Heart left ventricle (tissue), 16 donors: ENCODE results near the gene HOATZ. TPM values are rescaled to one million over a fixed set of nuclear protein-coding genes. Genes with fewer than 3 reads are reported as not detected.

Source experiments
- ATAC-seq, 4 donors: fragments of 200-7000 bp; cut with Tn5 transposase; one replicate each; pipeline ENCODE4 v1.9.1; 2020 to 2022; ENCODE audit warnings: moderate library complexity in 4 of 4, mild to moderate bottlenecking in 3 of 4, moderate number of reproducible peaks in 1 of 4
- DNase-seq, 5 donors: peaks; one replicate each; pipeline ENCODE4 v3.0.0-alpha.2; 2020
- H3K27ac ChIP-seq, 12 donors: fragments of 200-600 bp; sonication (generic) in 4 of 12; one replicate each; pipeline versions ENCODE4 v1.5.0 to v1.8.0; 2016 to 2022; ENCODE audit warnings: mild to moderate bottlenecking in 2 of 12
- H3K27me3 ChIP-seq, 9 donors: fragments of 200-600 bp; sonication (generic) in 2 of 9; one replicate each; pipeline versions ENCODE4 v1.5.1 to v1.8.0; 2016 to 2022; ENCODE audit warnings: mild to moderate bottlenecking in 3 of 9
- H3K36me3 ChIP-seq, 9 donors: fragments of 200-600 bp; sonication (generic) in 2 of 9; one replicate each; pipeline versions ENCODE4 v1.5.0 to v1.8.0; 2018 to 2022; ENCODE audit warnings: mild to moderate bottlenecking in 2 of 9
- H3K4me1 ChIP-seq, 12 donors: fragments of 200-600 bp; sonication (generic) in 4 of 12; one replicate each; pipeline versions ENCODE4 v1.5.0 to v1.8.0; 2016 to 2022; ENCODE audit warnings: mild to moderate bottlenecking in 3 of 12
- H3K4me3 ChIP-seq, 12 donors: fragments of 200-600 bp; sonication (generic) in 4 of 12; one replicate each; pipeline versions ENCODE4 v1.5.0 to v1.8.0; 2017 to 2022; ENCODE audit warnings: mild to moderate bottlenecking in 9 of 12, moderate library complexity in 4 of 12
- H3K9me3 ChIP-seq, 12 donors: fragments of 200-600 bp; sonication (generic) in 4 of 12; one replicate each; pipeline versions ENCODE4 v1.5.0 to v1.8.0; 2016 to 2022; ENCODE audit warnings: mild to moderate bottlenecking in 1 of 12
- CTCF ChIP-seq, 12 donors: fragments of 200-600 bp; sonication (generic) in 4 of 12; IDR thresholded peaks; one replicate each; pipeline versions ENCODE4 v1.5.0 to v1.8.0; 2018 to 2022; ENCODE audit warnings: antibody characterized with exemption in 12 of 12, mild to moderate bottlenecking in 5 of 12
- POLR2A ChIP-seq, 2 donors: fragments of 450-650 bp; IDR thresholded peaks; one replicate each; pipeline ENCODE4 v1.6.1; 2017; ENCODE audit warnings: antibody characterized with exemption in 2 of 2, mild to moderate bottlenecking in 2 of 2, moderate library complexity in 2 of 2
- WGBS, 4 donors: extraction: QIAGEN DNeasy Blood & Tissue Kit in 2 of 4; methylation state at CpG; one replicate each; pipeline versions ENCODE4 v1.1.5 to v1.1.7; 2013 to 2018; 5-methylcytosine and 5-hydroxymethylcytosine counted together
- intact Hi-C, 10 donors: fragments of 100-400 bp; cut with DNase I; formaldehyde crosslinking; loops; one replicate each; pipeline versions ENCODE4 v1.11.1 to v1.14.2; 2022
- polyA plus RNA-seq, 2 donors: library from polyadenylated mRNA; stranded (reverse); fragments of 200-250 nt; gene quantifications; one replicate each; pipeline ENCODE4 v1.2.3, GENCODE V29; 2013
- total RNA-seq, 9 donors: library from RNA; depleted of rRNA in 2 of 9; stranded (reverse); fragments of >200 nt in 2 of 9; fragmentation: NEBNext Ultra II Directional in 3 of 9; extraction: Animal tissue kit (Norgen Biotek cat#: 25700) in 3 of 9; gene quantifications; one replicate each; pipeline versions ENCODE4 v1.1.0 to v1.2.4, GENCODE V29; 2016 to 2023
- donor health status: ischemic (EF 13 %, LVEDD 7.1; RV severe dilation, severe dysfunction).
- donor health status: healthy with polysubstance abuse.
- donor health status: DM: no; HTN: yes; CAD: no.
- donor health status: DM: no; HTN: no; CAD: no.
- donor health status: ischemic (EF 25% LVEDD 6.9; RV normal size, moderate dysfunction).
- donor health status: ischemic (EF 25% LVEDD 5.7; RV mildly dilated, moderate dysfunction).
- donor health status: healthy.
- donor health status: DM: yes; HTN: yes; CAD: no.
- donor health status: ischemic (EF 35%, LVEDD 5.7; RV mildly dilated, moderate dysfunction).
- donor health status: nonischemic (EF 11% LVEDD 7.7; RV severe dilation, severe dysfunction).
- donor health status: DM: yes; HTN: yes; CAD: no.
- donor health status: PGD.
- donor health status: ischemic (EF 29% LVEDD 5.4; RV normal size, mild dysfunction).
- donor health status: nonischemic (EF 23%, LVEDD 6.1; RV moderate dilation, normal function).

Gene HOATZ
- total and polyA plus RNA-seq, 11 donors, result not detected

GRCh38 chr11:111550258-111550657, 35.7 kb downstream of the HOATZ start:
- no peaks in the 10 kb centered on the region for H3K4me1 ChIP-seq

GRCh38 chr11:111554532-111554931, 40.0 kb downstream of the HOATZ start:
- DNase-seq (no peak), ATAC-seq (no peak)
- no peak overlapping the region for H3K27ac ChIP-seq

More at GRCh38 chr11:111550258-111550657, 35.7 kb downstream of the HOATZ start:
- H3K9me3 ChIP-seq, result no peaks in the 10 kb centered on the region
- intact Hi-C loops, result no loop called here
- TF ChIP-seq POLR2A (IDR thresholded peaks at IDR 0.05) (no peak), CTCF (IDR thresholded peaks at IDR 0.05) (no peak)
- no peak for DNase-seq
- peaks cover 0 to 36% (median 3%) of the 10 kb centered on the region in 9 donors for H3K36me3 ChIP-seq
- no peak for ATAC-seq
- H3K27ac ChIP-seq, result no peak overlapping the region
- no peaks in the 10 kb centered on the region for H3K27me3 ChIP-seq
- no peak overlapping the region for H3K4me3 ChIP-seq
- 89 to 95% (median 90%) methylated on average over 2 of the region's 2 CpGs for WGBS, 4 donors

GRCh38 chr11:111555255-111555654, 40.7 kb downstream of the HOATZ start:
- peaks cover 0 to 3% (median 0%) of the 10 kb centered on the region in 12 donors for H3K4me1 ChIP-seq
- no peak for DNase-seq
- TF ChIP-seq CTCF (IDR thresholded peaks at IDR 0.05), result no peak
- TF ChIP-seq POLR2A (IDR thresholded peaks at IDR 0.05), result no peak
- H3K27ac ChIP-seq, result no peak overlapping the region
- intact Hi-C loops, result no loop called here
- H3K4me3 ChIP-seq, result no peak overlapping the region
- H3K9me3 ChIP-seq, result no peaks in the 10 kb centered on the region
- ATAC-seq, result no peak
- H3K27me3 ChIP-seq, result no peaks in the 10 kb centered on the region
- H3K36me3 ChIP-seq, result peaks cover 0 to 22% (median 0%) of the 10 kb centered on the region in 9 donors

More at GRCh38 chr11:111554532-111554931, 40.0 kb downstream of the HOATZ start:
- TF ChIP-seq POLR2A (IDR thresholded peaks at IDR 0.05), result no peak
- TF ChIP-seq CTCF (IDR thresholded peaks at IDR 0.05), result no peak
- Histone ChIP-seq H3K36me3 (peaks cover 0 to 22% (median 0%) of the 10 kb centered on the region in 9 donors), H3K4me3 (no peak overlapping the region), H3K4me1 (peaks cover 0 to under 1% (median 0%) of the 10 kb centered on the region in 12 donors), H3K9me3 (no peaks in the 10 kb centered on the region), H3K27me3 (no peaks in the 10 kb centered on the region)
- intact Hi-C loops, result no loop called here

- 84 to 92% (median 87%) methylated on average over 5 of the region's 5 CpGs for WGBS, 4 donors
- intact Hi-C loops, result no loop called here
- Histone ChIP-seq H3K4me1 (peaks cover 0 to 15% (median 0%) of the 10 kb centered on the region in 12 donors), H3K9me3 (no peaks in the 10 kb centered on the region), H3K4me3 (no peak overlapping the region), H3K27ac (peak overlapping the region in 1 of 12 donors; percentile 50), H3K36me3 (peaks cover 0 to 17% (median 0%) of the 10 kb centered on the region in 9 donors), H3K27me3 (no peaks in the 10 kb centered on the region)
- DNase-seq, result no peak
- ATAC-seq, result no peak
- TF ChIP-seq CTCF (IDR thresholded peaks at IDR 0.05), result no peak
- no peak for TF ChIP-seq POLR2A (IDR thresholded peaks at IDR 0.05)
These were observed 43.0 kb downstream of the HOATZ start for GRCh38 chr11:111557425-111558111.
